DOHH2 (cell line): Measurements from ENCODE around the gene DAZAP1.

Source experiments
- H3F3A ChIP-seq: fragments of 200-600 bp; sonication (generic), shearing (Covaris generic); 2 replicates; pipeline ENCODE4 v1.6.0; 2016; ENCODE audit warnings: antibody characterized with exemption, mild to moderate bottlenecking; ENCODE audit not compliant: control insufficient read depth, insufficient read depth
- H3K27ac ChIP-seq: fragments of 200-600 bp; sonication (generic); 2 replicates; pipeline ENCODE4 v1.5.1; 2014; ENCODE audit warnings: low read depth, mild to moderate bottlenecking, low read length, moderate library complexity
- H3K27me3 ChIP-seq: fragments of 200-600 bp; sonication (generic); 2 replicates; pipeline ENCODE4 v1.6.1; 2014; ENCODE audit warnings: mild to moderate bottlenecking, low read length, mixed read lengths; ENCODE audit not compliant: control insufficient read depth
- H3K36me3 ChIP-seq: fragments of 200-600 bp; sonication (generic); 2 replicates; pipeline ENCODE4 v1.6.1; 2014; ENCODE audit warnings: mild to moderate bottlenecking, low read length, moderate library complexity, mixed read lengths; ENCODE audit not compliant: control insufficient read depth
- H3K4me1 ChIP-seq: fragments of 200-600 bp; sonication (generic); 2 replicates; pipeline ENCODE4 v1.6.1; 2014; ENCODE audit warnings: mild to moderate bottlenecking, low read length, mixed read lengths; ENCODE audit not compliant: control insufficient read depth
- H3K4me2 ChIP-seq: fragments of 200-600 bp; sonication (generic); 2 replicates; pipeline ENCODE4 v1.6.0; 2014; ENCODE audit warnings: mild to moderate bottlenecking, low read length, moderate library complexity
- H3K4me3 ChIP-seq: fragments of 200-600 bp; sonication (generic); 2 replicates; pipeline ENCODE4 v1.5.1; 2014; ENCODE audit warnings: mild to moderate bottlenecking, low read length, mixed read lengths
- H3K79me2 ChIP-seq: fragments of 200-600 bp; sonication (generic); 2 replicates; pipeline ENCODE4 v1.6.1; 2014; ENCODE audit warnings: mild to moderate bottlenecking, low read length, mixed read lengths; ENCODE audit not compliant: control insufficient read depth
- H3K9me2 ChIP-seq: fragments of 200-600 bp; sonication (generic); replicated peaks from 2 replicates; pipeline ENCODE4 v1.6.1; 2014; ENCODE audit warnings: mild to moderate bottlenecking, low read length, mixed read lengths; ENCODE audit not compliant: control insufficient read depth
- H3K9me3 ChIP-seq: fragments of 200-600 bp; sonication (generic); 2 replicates; pipeline ENCODE4 v1.6.1; 2014; ENCODE audit warnings: antibody characterized with exemption, low read length, mixed read lengths; ENCODE audit not compliant: control insufficient read depth, insufficient read depth
- H4K20me1 ChIP-seq: fragments of 200-600 bp; sonication (generic); 2 replicates; pipeline ENCODE4 v1.6.0; 2014; ENCODE audit warnings: low read depth, mild to moderate bottlenecking, antibody characterized with exemption, low read length, moderate library complexity; ENCODE audit not compliant: control insufficient read depth, insufficient read depth
- CTCF ChIP-seq: fragments of 200-600 bp; sonication (generic); IDR thresholded peaks from one replicate; pipeline ENCODE4 v1.5.1; 2014; ENCODE audit warnings: antibody characterized with exemption, mild to moderate bottlenecking, low read depth, low read length; ENCODE audit not compliant: poor library complexity, severe bottlenecking
- EZH2phosphoT487 ChIP-seq: fragments of 200-600 bp; sonication (generic); IDR thresholded peaks from 2 replicates; pipeline ENCODE4 v1.6.1; 2017; ENCODE audit warnings: borderline replicate concordance, mild to moderate bottlenecking, antibody characterized with exemption, low read length, moderate library complexity, mixed read lengths

The DAZAP1 gene

DNA sequence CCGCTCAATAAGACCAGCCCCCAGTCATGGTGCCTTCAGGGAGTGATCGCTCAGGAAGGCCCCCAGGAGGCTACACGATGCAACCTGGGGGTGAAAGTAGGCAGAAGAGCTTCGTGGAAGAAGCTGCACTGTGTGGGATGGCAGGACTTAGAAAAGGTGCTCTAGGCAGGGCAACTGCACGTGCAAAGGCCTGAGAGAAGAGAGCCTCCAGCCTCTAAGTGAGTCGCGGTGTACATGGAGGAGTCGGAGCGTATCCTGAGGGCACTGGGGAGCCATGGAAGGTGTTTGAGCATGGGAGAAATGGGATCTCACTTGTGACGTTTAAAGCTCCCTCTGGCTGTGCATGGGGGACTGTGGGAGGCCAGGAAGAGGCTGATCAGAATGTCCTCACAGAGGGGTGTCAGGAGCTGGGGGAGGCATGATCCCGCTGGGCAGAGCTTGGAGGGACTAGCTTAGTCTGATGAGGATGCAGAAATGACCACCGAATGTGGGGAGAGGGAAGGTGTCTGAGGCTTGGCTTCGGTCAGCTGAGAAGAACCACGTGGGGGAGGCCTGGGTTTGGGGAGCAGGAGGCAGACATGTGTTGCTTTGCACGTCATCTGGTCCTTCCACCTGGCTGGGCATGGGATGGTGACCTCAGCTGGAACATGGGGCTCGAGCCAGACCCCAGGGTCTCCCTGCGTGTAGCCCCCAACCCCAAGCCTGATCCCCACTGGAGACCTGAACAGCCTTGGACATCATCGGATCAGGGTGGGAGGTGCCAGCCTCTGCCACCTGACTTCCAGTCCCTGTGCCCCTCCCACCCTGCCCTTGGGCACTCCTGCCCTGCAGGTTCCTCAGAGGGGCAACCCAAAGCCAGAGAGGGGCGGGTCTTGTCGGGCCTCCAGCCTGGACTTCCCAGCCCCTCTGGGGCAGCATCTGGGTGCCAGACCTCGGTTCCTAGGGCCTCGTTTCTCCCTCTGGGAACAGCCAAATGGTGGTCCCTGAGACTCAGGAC lies 43.6 kb downstream of the DAZAP1 start:
- H4K20me1 ChIP-seq, result peaks cover 5% of the 10 kb centered on the region
- no peak overlapping the region for H3K4me3 ChIP-seq
- H3K4me2 ChIP-seq, result no peak overlapping the region
- peaks cover 41% of the 10 kb centered on the region for H3K27me3 ChIP-seq
- H3K4me1 ChIP-seq, result peaks cover 34% of the 10 kb centered on the region
- peaks cover 8% of the 10 kb centered on the region; the same call in 1 of the 2 replicates for H3F3A ChIP-seq
- H3K9me3 ChIP-seq, result no peaks in the 10 kb centered on the region
- TF ChIP-seq EZH2phosphoT487 (no peak), CTCF (no peak)
- no peaks in the 10 kb centered on the region for H3K36me3 ChIP-seq
- H3K27ac ChIP-seq, result no peak overlapping the region
- no peaks in the 10 kb centered on the region for H3K79me2 ChIP-seq
- no peaks in the 10 kb centered on the region for H3K9me2 ChIP-seq

DNA sequence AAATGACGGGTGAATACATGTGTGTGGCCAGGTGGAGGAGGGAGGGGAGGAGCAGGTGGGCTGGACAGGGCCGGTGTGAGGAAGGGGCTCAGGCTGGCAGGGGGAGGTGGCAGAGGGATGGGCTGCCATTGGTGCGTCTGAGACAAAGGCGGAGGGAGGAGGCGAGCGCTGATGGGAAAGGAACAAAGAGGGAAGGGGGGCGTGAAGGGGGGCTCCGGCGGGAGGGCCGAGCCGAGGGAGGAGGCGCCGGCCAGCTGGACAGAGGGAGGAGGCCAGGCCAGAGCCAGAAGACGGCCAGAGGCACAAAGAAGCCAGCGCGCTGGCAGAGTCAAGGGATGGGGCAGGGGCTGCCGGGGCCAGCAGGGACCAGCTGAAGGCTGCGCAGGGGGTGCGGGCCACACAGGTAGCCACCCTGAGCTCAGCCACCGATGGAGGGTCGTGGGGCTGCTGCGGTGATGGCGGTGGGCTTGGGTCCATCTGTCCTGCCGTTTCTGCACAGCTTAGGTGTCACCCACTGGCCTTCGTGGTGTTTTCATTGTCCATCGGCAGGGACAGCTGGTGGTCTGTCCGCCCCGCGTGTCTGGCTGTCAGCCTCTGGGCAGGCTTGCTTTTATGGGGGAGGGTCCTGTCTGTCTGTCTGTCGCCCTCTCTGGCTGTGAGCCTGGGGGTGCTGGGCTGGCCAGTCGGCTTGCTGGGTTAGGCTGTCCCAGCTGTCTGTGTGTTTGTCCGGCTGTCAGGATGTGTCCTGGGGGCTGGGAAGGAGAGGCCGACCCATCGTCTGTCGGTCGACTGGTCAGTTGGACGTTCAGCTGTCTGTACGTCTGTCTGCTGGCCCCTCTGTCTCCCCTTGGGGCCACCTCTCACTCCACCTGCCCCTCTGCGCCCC lies 44.8 kb downstream of the DAZAP1 start:
- H3K9me3 ChIP-seq, result no peaks in the 10 kb centered on the region
- H3K27ac ChIP-seq, result no peak overlapping the region
- peaks cover 34% of the 10 kb centered on the region for H3K27me3 ChIP-seq
- H3K9me2 ChIP-seq, result no peaks in the 10 kb centered on the region
- peaks cover 37% of the 10 kb centered on the region for H3K4me1 ChIP-seq
- no peak overlapping the region for H3K4me3 ChIP-seq
- H3F3A ChIP-seq, result peaks cover 8% of the 10 kb centered on the region; the same call in 1 of the 2 replicates
- no peaks in the 10 kb centered on the region for H3K36me3 ChIP-seq
- H3K79me2 ChIP-seq, result no peaks in the 10 kb centered on the region
- no peak for TF ChIP-seq EZH2phosphoT487
- TF ChIP-seq CTCF, result no peak
- H4K20me1 ChIP-seq, result peaks cover 6% of the 10 kb centered on the region
- no peak overlapping the region for H3K4me2 ChIP-seq

DNA sequence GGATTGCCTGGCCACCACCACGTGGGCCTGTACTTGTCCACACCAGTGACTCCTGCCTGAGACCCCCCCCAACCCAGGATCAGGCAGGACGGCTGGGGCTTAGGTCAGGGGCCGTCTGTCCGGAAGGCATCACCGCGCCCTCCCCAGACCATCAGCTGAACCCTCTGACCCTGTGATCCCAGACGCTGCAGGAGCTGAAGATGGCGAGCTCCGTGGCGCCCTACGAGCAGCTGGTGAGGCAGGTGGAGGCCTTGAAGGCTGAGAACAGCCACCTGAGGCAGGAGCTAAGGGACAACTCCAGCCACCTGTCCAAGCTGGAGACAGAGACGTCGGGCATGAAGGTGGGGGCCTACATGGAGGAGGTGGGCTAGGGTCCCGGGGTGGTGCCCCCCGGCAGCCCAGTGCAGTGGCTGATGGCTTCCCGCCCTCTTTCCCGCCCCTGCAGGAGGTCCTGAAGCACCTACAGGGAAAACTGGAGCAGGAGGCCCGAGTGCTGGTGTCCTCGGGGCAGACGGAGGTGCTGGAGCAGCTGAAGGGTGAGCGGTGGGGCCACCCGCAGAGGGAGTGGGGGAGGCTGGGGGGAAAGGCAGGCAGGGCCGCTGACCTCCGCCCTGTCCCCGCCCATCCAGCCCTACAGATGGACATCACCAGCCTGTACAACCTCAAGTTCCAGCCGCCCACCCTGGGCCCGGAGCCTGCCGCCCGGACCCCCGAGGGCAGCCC lies 45.6 kb downstream of the DAZAP1 start:
- peaks cover 8% of the 10 kb centered on the region; the same call in 1 of the 2 replicates for H3F3A ChIP-seq
- H3K79me2 ChIP-seq, result no peaks in the 10 kb centered on the region
- TF ChIP-seq EZH2phosphoT487 (no peak), CTCF (no peak)
- no peak overlapping the region for H3K4me2 ChIP-seq
- no peaks in the 10 kb centered on the region for H3K36me3 ChIP-seq
- H3K4me1 ChIP-seq, result peaks cover 37% of the 10 kb centered on the region
- no peak overlapping the region for H3K27ac ChIP-seq
- H4K20me1 ChIP-seq, result peaks cover 6% of the 10 kb centered on the region
- H3K9me2 ChIP-seq, result no peaks in the 10 kb centered on the region
- no peaks in the 10 kb centered on the region for H3K9me3 ChIP-seq
- H3K27me3 ChIP-seq, result peaks cover 28% of the 10 kb centered on the region
- no peak overlapping the region for H3K4me3 ChIP-seq
